Spleen (tissue), 7 donors: ENCODE results near the gene ANKRD44.

Source experiments
- CTCF ChIP-seq, 11 experiments: fragments of 200-600 bp in 7 of 11; fragments of 450-650 bp in 4 of 11; sonication (generic) in 4 of 11; IDR thresholded peaks in 8 of 11; conservative IDR thresholded peaks in 3 of 11; 1 replicate in 7 of 11; 2 replicates in 4 of 11; pipeline versions ENCODE4 v1.4.0 to v1.8.0; 2016 to 2021; ENCODE audit warnings: antibody characterized with exemption in 11 of 11, inconsistent platforms in 4 of 11, mild to moderate bottlenecking in 1 of 11
- POLR2A ChIP-seq, 3 donors: fragments of 450-650 bp; IDR thresholded peaks; one replicate each; pipeline ENCODE4 v1.5.1; 2017; ENCODE audit warnings: antibody characterized with exemption in 3 of 3, mild to moderate bottlenecking in 1 of 3
- POLR2AphosphoS5 ChIP-seq, 3 donors: sonication (generic); formaldehyde crosslinking; IDR thresholded peaks; one replicate each; pipeline ENCODE4 v1.5.1; 2017; ENCODE audit warnings: antibody characterized with exemption in 3 of 3
- donor health status: DM: no; HTN: no; CAD: no; lungs with moderate emphysema.
- donor health status: DM: no; HTN: no; CAD: no.
- donor health status: DM: no; HTN: no; CAD: no.

- TF ChIP-seq CTCF (IDR thresholded peaks at IDR 0.05 in 8 of 11, conservative IDR thresholded peaks at IDR 0.05 in 3 of 11) = no peak
- TF ChIP-seq POLR2AphosphoS5 (IDR thresholded peaks at IDR 0.05) = no peak
- no peak for TF ChIP-seq POLR2A (IDR thresholded peaks at IDR 0.05)
These were observed 48.4 kb upstream of the ANKRD44 start for GRCh38 chr2:197358931-197359330.
